ENCODE data around the gene ACAA1. TPM values are rescaled to one million over a fixed set of nuclear protein-coding genes. Genes with fewer than 3 reads are reported as not detected.

The ACAA1 gene
- total and polyA plus RNA-seq, 2 of the 13 experiments (the other 11 are each of a cell fraction or from before 2014, with no cell fraction given): 60.8 to 188 TPM

DNA sequence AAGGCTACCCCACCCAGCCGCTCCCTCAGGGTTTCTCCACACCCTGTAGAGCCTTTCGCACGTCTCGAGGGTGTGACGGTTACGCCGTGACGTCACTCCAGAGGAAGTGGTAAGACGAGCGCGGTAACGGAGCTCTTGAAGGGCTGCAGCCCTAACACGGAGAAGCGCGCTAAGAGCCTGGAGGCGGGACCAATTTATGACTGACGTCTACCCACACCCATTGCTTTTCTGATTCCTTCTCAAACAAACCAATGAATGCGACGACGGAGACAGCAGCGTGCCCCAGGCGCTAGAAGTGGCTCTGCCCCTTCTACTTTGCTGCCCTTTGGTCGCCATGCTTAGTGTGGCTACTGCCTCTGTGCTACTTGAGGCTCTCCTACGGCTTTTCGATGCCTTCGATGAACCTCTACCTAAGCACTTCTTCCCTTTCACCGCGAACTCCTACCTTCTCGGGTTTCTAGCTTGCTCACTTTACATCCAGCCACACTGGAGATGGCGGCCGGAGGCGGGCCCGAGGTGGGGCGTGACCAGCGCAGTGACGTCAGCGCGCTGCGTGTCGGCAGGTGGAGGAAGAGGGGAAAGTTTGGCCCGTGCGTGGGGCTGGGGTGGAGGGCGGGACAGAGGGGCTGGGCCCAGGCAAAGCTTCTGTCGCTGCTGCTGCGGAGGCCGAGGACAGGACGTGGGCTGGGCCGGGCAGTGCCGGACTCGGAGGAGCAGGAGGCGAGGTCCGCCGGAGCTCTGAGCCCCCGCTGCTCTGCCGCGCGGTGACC is 28.2 kb upstream of the ACAA1 start, which contains the start of gene OXSR1 (continued):
- peak; percentile 57; the same call in 1 of the 2 replicates for TF ChIP-seq MAZ (IDR thresholded peaks at IDR 0.05; ENCODE audit: borderline replicate concordance, low read depth, low read length)
- TF ChIP-seq MAZ (CRISPR knock-in tag; IDR thresholded peaks at IDR 0.05; ENCODE audit: low read depth): 0 out of 2 replicates have a peak, but pooled peaks have one; percentile 78
- no peak for TF ChIP-seq SMYD3 (CRISPR knock-in tag; IDR thresholded peaks at IDR 0.05)
- peak; percentile 41; the same call in 1 of the 2 replicates for TF ChIP-seq ZNF761 (CRISPR knock-in tag; conservative IDR thresholded peaks at IDR 0.05)
- TF ChIP-seq, protein P1, sequence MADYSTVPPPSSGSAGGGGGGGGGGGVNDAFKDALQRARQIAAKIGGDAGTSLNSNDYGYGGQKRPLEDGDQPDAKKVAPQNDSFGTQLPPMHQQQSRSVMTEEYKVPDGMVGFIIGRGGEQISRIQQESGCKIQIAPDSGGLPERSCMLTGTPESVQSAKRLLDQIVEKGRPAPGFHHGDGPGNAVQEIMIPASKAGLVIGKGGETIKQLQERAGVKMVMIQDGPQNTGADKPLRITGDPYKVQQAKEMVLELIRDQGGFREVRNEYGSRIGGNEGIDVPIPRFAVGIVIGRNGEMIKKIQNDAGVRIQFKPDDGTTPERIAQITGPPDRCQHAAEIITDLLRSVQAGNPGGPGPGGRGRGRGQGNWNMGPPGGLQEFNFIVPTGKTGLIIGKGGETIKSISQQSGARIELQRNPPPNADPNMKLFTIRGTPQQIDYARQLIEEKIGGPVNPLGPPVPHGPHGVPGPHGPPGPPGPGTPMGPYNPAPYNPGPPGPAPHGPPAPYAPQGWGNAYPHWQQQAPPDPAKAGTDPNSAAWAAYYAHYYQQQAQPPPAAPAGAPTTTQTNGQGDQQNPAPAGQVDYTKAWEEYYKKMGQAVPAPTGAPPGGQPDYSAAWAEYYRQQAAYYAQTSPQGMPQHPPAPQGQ (CRISPR knock-in tag; IDR thresholded peaks at IDR 0.05; ENCODE audit: borderline replicate concordance): no peak
- TF ChIP-seq, protein P2, sequence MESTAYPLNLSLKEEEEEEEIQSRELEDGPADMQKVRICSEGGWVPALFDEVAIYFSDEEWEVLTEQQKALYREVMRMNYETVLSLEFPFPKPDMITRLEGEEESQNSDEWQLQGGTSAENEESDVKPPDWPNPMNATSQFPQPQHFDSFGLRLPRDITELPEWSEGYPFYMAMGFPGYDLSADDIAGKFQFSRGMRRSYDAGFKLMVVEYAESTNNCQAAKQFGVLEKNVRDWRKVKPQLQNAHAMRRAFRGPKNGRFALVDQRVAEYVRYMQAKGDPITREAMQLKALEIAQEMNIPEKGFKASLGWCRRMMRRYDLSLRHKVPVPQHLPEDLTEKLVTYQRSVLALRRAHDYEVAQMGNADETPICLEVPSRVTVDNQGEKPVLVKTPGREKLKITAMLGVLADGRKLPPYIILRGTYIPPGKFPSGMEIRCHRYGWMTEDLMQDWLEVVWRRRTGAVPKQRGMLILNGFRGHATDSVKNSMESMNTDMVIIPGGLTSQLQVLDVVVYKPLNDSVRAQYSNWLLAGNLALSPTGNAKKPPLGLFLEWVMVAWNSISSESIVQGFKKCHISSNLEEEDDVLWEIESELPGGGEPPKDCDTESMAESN (CRISPR knock-in tag; conservative IDR thresholded peaks at IDR 0.05): no peak; the same call in none of the 2 replicates
- TF ChIP-seq ZNF75D (CRISPR knock-in tag; IDR thresholded peaks at IDR 0.05; ENCODE audit: borderline replicate concordance): no peak
- peak; percentile 65 for TF ChIP-seq ZNF143 (CRISPR knock-in tag; IDR thresholded peaks at IDR 0.05)
- TF ChIP-seq ZNF614 (CRISPR knock-in tag; IDR thresholded peaks at IDR 0.05; ENCODE audit: borderline replicate concordance): peak; percentile 71; the same call in 1 of the 2 replicates
- TF ChIP-seq CHD2 (IDR thresholded peaks at IDR 0.05; ENCODE audit: low read depth, low read length): 0 out of 2 replicates have a peak, but pooled peaks have one; percentile 15
- TF ChIP-seq SP5 (CRISPR knock-in tag; IDR thresholded peaks at IDR 0.05; ENCODE audit: borderline replicate concordance, low read depth): peak; percentile 61
- TF ChIP-seq, protein P3, sequence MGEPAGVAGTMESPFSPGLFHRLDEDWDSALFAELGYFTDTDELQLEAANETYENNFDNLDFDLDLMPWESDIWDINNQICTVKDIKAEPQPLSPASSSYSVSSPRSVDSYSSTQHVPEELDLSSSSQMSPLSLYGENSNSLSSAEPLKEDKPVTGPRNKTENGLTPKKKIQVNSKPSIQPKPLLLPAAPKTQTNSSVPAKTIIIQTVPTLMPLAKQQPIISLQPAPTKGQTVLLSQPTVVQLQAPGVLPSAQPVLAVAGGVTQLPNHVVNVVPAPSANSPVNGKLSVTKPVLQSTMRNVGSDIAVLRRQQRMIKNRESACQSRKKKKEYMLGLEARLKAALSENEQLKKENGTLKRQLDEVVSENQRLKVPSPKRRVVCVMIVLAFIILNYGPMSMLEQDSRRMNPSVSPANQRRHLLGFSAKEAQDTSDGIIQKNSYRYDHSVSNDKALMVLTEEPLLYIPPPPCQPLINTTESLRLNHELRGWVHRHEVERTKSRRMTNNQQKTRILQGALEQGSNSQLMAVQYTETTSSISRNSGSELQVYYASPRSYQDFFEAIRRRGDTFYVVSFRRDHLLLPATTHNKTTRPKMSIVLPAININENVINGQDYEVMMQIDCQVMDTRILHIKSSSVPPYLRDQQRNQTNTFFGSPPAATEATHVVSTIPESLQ (CRISPR knock-in tag; conservative IDR thresholded peaks at IDR 0.05): no peak
- TF ChIP-seq, protein P4, sequence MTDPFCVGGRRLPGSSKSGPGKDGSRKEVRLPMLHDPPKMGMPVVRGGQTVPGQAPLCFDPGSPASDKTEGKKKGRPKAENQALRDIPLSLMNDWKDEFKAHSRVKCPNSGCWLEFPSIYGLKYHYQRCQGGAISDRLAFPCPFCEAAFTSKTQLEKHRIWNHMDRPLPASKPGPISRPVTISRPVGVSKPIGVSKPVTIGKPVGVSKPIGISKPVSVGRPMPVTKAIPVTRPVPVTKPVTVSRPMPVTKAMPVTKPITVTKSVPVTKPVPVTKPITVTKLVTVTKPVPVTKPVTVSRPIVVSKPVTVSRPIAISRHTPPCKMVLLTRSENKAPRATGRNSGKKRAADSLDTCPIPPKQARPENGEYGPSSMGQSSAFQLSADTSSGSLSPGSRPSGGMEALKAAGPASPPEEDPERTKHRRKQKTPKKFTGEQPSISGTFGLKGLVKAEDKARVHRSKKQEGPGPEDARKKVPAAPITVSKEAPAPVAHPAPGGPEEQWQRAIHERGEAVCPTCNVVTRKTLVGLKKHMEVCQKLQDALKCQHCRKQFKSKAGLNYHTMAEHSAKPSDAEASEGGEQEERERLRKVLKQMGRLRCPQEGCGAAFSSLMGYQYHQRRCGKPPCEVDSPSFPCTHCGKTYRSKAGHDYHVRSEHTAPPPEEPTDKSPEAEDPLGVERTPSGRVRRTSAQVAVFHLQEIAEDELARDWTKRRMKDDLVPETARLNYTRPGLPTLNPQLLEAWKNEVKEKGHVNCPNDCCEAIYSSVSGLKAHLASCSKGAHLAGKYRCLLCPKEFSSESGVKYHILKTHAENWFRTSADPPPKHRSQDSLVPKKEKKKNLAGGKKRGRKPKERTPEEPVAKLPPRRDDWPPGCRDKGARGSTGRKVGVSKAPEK (CRISPR knock-in tag; IDR thresholded peaks at IDR 0.05; ENCODE audit: borderline replicate concordance): no peak
